NCI-H2196 (cell line): ENCODE data around the gene POU6F2.

Experiments used
- DNase-seq: peaks from one replicate; lab custom pipeline; 2025; ENCODE audit not compliant: unreplicated experiment; lab: John Stamatoyannopoulos, UW

POU6F2 gene

DNA sequence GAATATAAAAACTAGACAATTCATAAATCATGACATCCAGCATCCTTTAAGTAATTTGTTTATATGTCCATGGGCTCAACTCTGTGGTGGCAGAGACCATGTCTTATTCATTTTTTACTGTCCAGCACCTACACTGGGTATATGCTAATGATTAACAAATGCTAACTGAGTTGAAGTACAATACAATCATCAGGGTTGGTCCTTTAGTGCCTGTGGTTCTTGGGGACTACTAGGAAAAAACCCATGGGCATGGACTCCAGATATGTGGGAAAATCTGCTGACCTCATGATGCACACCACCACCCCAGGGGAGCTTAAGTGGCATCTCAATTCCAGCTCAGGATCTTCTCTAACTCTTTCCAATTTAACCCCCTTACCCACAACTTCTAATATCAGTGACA is 503.2 kb downstream of the POU6F2 start:
- no peak for DNase-seq

DNA sequence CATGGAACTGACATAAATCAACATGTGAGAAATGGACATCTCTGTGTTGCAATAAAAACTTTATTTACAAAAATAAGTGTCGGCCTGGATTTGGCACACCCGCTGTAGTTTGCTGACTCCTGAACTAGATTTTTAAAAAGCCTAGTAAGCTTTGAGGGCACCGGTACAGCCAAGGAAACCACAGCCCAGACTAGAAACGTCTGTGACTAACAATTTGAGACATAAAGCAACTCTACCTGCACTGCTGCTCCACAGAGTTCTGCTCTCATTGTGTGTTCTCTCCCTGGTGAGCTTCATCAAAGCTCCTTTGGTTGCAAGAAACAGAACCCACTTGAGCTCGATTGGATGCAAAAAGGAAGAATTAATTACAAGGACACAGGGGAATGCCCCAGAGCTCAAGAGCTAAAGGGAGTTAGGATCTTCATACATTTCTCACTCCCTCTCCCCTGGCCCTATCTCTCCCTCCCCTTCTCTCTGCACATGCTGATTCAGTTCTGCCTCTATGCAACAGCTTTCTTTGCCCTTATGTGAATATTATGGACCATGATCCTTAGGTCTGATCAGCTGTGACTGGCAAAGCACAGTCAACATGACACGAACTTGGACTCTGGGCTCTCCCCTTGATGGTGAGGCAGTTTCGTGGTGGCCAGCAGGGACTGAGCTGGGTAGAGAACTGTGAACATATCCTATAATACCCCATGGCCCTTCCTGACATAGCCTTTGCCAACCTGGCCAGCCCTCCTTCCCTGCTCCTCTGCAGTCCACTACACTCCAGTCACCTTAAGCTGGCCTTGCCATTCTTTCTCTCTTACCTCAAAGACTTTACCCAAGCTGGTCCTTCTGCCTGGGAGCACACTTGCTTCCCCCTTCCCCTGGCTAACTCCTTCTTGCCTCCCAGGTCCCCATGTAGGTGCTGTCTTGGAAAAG is 511.0 kb downstream of the POU6F2 start:
- DNase-seq = no peak

DNA sequence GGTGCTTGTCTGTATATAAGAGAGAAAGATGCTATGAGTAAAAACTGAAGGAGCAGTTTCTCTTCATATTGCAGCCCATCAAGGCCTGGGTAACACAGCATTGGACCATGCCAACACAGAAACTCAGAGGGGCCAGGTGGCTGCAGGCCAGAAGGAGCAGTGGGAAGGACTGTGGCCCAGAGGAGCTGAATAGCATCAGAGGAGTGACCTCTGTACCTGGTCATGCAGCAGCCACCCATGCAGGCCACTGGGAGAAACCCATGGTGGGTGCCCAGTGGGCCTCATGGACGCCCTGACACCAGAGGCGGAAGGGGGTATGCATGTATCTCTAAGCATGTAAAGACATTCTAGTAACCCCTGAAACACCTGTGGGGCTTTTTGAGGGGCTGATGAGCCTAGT is 512.6 kb downstream of the POU6F2 start:
- no peak for DNase-seq

DNA sequence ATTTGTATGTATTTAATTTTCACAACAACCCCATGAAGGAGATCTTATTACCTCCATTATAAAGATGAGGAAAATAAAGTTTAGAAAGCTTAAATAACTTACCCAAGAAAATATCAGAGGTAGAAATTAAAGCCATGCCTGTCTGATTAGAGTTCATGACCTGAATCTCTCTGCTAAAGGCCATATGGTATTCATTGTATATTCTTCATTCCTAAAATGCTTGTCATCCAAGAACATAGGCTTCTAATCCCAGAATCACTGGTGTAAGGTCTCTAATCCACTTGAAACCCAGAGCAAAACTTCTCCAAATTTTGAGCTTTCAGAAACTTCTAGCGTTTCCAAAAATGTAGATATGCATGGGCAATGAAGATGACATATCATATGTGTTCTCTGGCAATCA is 516.2 kb downstream of the POU6F2 start:
- DNase-seq = no peak

DNA sequence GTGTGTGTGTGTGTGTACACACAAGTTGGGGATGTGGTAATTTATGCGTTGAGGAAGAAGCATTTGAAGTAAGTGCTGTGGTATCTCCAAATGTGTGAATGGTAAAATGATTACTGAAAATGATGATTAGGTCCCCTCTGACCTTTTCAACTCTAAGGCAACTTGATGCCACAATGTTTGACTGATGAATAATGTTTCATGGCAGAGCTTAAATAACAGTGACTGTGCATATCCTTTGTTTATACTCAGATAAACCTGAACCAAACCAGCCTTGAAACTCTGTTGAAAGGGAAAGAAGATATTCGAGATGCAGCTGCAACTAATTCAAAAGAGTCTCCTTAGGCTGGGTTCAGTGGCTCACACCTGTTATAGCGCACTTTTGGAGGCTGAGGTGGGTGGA is 523.6 kb downstream of the POU6F2 start:
- DNase-seq = no peak

DNA sequence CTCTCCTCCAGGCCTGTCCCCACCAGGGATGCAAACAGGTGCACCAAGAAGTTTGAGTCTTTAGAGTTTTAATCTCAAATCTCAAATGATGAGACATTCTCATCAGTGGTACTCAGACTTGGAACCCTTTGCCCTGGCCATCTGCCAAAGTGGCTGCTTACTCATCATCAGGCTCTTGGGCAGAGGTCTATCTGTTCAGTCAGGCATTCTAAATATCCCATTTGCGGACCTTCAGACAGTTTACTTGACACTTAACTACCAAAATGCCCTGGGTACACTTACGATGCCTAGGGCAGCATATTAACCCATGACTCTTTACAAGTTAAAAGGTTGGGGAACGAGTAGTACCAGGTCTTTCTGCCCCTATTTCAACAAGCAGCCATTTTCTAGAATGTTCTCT is 527.3 kb downstream of the POU6F2 start:
- no peak for DNase-seq

DNA sequence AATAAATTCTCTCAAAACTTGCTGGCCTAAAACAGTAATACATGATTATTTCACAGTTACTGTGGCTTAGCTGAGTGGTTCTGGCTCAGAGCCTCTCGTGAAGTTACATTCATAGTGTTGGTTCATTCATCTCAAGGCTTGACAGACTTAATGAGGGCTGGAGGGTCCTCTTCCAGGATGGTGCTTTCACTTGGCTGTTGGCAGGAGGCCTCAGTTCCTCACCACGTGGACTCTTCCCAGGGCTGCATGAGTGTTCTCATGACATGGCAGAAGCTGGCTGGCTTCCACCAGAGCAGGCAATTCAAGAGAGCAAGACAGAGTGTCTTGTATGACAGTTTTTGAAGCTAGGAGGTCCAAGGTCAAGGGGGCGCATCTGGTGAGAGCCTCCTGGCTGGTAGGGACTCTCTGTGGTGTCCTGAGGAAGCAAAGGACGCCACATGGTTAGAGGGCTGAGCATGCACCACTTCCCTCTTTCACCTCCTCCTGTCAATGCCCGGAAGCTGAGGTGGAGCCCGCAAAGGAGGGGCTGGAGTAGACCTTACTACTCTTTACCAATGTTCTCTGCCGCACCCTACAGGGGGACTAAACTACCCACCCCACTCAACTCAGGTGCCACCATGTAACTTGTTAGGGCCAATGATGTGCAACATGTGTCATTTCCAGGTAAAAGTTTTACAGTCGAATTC is 530.3 kb downstream of the POU6F2 start:
- DNase-seq = no peak

DNA sequence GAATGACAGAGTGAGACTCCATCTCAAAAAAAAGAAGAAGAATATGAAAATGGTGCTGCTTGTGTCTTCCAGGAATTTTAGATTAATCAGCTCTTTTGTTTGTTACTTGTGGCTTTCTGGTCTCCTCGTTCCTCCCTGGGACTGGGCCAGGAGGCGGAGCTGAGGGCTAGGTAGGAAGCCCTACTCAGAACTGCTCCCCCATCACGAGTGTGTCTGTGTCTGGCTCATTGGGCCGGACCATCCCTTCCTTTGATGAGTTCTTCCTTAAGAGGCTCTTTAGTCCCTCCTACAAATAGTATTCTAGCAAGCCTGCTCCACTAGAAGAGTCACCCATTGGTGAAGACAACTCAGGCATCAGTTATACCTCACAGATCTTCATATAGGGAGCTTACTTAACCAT is 531.7 kb downstream of the POU6F2 start:
- DNase-seq = no peak

DNA sequence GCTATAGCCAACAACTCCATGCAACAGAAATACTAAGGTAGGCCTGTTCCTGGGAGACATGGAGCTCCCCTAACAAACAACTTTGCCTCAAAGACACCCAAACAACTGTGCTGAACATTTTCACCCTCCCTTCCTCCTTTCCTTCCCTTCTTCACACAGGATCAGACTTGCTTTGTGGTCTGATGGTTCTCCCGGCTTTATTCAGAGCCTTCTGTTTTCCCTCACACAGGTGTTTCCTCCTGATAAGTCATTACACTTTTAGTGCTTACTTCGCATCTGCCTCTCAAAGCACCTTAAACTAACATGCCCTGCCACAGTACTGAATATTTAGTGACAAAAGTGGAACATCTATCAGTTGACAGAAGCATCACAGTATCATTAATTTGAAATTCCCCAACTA is 532.2 kb downstream of the POU6F2 start:
- no peak for DNase-seq

DNA sequence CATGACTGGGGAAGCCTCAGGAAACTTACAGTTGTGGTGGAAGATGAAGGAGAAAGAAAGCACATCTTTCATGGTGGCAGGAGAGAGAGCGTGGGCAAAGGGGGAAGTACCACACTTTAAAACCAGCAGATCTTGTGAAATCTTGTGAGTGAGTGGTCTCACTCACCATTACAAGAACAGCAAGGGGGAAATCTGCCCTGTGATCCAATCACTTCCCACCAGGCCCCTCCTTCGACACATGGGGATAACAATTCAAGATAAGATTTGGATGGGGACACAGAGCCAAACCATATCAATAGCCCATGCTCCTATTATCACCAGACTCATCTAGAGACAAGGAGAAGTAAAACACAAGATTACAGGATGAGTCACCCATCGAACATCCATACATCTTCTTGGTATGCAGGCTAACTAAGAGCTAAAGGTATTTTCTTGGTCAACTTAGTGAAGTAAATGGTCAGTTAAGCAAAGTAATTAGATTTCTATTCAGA is 533.2 kb downstream of the POU6F2 start:
- no peak for DNase-seq

DNA sequence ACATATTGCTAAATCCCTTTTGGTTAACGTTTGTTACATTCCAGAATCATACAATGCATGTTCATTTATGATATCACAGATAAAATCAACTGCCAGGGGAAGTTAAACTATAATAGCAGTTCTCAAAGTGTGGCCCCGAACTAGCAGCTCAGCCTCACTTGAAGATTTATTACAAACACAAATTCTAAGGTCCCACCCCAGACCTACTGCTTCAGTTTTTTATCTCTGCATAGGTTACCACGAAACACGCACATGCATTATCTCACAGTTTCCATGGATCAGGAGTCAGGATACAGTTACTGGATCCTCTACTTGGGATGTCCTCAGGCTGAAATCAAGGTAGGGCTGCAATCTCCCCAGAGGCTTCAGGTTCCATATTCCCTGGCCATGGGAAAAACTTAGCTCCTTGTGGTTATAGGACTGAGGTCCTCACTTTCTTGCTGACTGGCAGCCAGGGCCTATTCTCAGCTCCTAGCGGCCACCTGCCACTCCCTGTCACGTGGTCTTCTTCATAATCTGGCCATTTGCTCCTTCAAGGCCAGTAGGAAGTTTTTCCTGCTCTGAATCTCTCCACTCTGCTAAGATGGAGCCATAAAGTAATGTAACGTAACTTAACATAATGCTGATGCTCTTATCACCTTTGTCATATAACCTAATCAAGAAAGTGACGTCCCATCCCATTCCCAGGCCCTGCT is 538.0 kb downstream of the POU6F2 start:
- no peak for DNase-seq

DNA sequence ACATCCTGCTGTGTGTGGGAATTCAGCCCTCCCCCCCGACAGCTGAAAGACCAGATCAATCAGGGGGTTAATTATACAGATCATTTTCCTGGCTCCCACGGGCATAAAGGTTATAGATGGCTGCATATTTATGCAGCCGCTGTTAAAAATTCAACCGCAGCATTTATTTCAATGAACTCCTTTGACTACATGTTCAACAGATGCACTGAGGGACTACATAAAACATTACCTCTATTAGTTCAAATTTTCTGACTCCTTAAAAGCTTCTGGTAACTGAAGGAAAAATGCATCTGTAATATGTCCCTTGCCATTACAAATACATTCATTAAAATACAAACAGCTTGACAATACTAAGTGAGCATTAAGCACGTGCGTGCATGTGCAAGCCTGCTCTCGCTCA is 538.8 kb downstream of the POU6F2 start:
- DNase-seq = no peak

DNA sequence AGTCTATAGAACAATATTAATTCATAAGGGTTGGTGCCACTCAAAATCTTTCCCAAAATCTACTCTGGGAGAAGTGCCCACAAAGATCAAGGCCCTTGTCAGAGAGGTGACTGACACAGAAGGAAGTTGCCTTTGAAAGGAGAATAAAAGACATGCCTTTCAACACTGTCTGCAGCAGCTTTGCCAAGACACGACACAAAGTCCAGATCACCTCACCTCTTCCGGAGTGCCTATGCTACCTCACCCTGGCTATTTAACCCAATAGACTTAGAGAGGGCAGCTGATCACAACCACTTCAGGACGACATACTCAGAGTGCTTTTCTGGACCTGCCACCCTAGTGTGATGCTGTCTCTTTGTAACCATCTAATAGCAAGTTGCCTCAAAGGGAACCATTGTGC is 539.5 kb downstream of the POU6F2 start:
- no peak for DNase-seq
